Activated CD8-positive, alpha-beta memory T cell treated with anti-CD3 and anti-CD28 coated beads, Interleukin-2, amount 50 U/mL, for 24 hours (primary cell): Measurements from ENCODE around the gene APLP2.
"Not testable (repeated sequence)": the region's sequence is repeated elsewhere in the genome, so short reads cannot be mapped to it uniquely, and the experiment has no call there.

Experiments used
- DNase-seq: peaks from one replicate; pipeline ENCODE4 v3.0.0-alpha.2; 2020; ENCODE audit errors: extremely low read depth

Gene APLP2

GRCh38 chr11:130193551-130193950 lies 123.9 kb downstream of the APLP2 start:
- DNase-seq = not testable (repeated sequence)
